H9 (cell line): ENCODE data around the gene GLIS2. TPM values are rescaled to one million over a fixed set of nuclear protein-coding genes. Genes with fewer than 3 reads are reported as not detected.
A peak's percentile ranks its signal among the peaks of the same experiment; 100 is the strongest.
"Not testable (repeated sequence)": the region's sequence is repeated elsewhere in the genome, so short reads cannot be mapped to it uniquely, and the experiment has no call there.

Experiments
- DNase-seq: peaks from one replicate; pipeline ENCODE4 v3.0.0-alpha.2; 2017
- H2AFZ ChIP-seq: one replicate; pipeline ENCODE4 v1.6.1; 2013; ENCODE audit warnings: mild to moderate bottlenecking, low read length, control low read depth, moderate library complexity
- H2AK5ac ChIP-seq: 2 replicates; pipeline ENCODE4 v1.6.1; 2013; ENCODE audit warnings: low read length, control low read depth, mixed read lengths; ENCODE audit not compliant: insufficient read length
- H2BK120ac ChIP-seq: one replicate; pipeline ENCODE4 v1.6.1; 2013; ENCODE audit warnings: low read depth, mild to moderate bottlenecking, low read length, control low read depth, inconsistent platforms; ENCODE audit not compliant: poor library complexity, severe bottlenecking
- H2BK12ac ChIP-seq: 2 replicates; pipeline ENCODE4 v1.6.1; 2013; ENCODE audit warnings: low read length, control low read depth, mixed read lengths, low read depth; ENCODE audit not compliant: insufficient read length
- H2BK15ac ChIP-seq: 2 replicates; pipeline ENCODE4 v1.6.1; 2013; ENCODE audit warnings: low read depth, low read length, control low read depth
- H2BK20ac ChIP-seq: one replicate; pipeline ENCODE4 v1.6.1; 2013; ENCODE audit warnings: low read depth, mild to moderate bottlenecking, low read length, control low read depth, inconsistent platforms; ENCODE audit not compliant: poor library complexity, severe bottlenecking
- H2BK5ac ChIP-seq: 2 replicates; pipeline ENCODE4 v1.6.1; 2013; ENCODE audit warnings: low read length, control low read depth, mixed read lengths; ENCODE audit not compliant: insufficient read length
- H3K14ac ChIP-seq: 2 replicates; pipeline ENCODE4 v1.6.1; 2013; ENCODE audit warnings: low read length, control low read depth; ENCODE audit not compliant: insufficient read depth
- H3K18ac ChIP-seq: 2 replicates; pipeline ENCODE4 v1.6.1; 2013; ENCODE audit warnings: low read depth, mild to moderate bottlenecking, mixed read lengths, low read length, control low read depth; ENCODE audit not compliant: insufficient read length
- H3K23ac ChIP-seq: 2 replicates; pipeline ENCODE4 v1.6.1; 2013; ENCODE audit warnings: low read length, control low read depth, mixed read lengths, low read depth; ENCODE audit not compliant: insufficient read length
- H3K23me2 ChIP-seq: 2 replicates; pipeline ENCODE4 v1.6.1; 2013; ENCODE audit warnings: low read depth, mild to moderate bottlenecking, mixed read lengths, low read length, control low read depth; ENCODE audit not compliant: insufficient read length, poor library complexity, severe bottlenecking
- H3K27ac ChIP-seq: 2 replicates; pipeline ENCODE4 v1.5.1; 2013; ENCODE audit warnings: low read length, control low read depth, mixed read lengths, low read depth; ENCODE audit not compliant: insufficient read length
- H3K27me3 ChIP-seq: 2 replicates; pipeline ENCODE4 v1.6.1; 2013; ENCODE audit warnings: low read length, control low read depth, inconsistent platforms; ENCODE audit not compliant: insufficient read depth
- H3K4ac ChIP-seq: 2 replicates; pipeline ENCODE4 v1.6.1; 2013; ENCODE audit warnings: low read depth, mild to moderate bottlenecking, control low read depth, inconsistent platforms, low read length, moderate library complexity
- H3K4me1 ChIP-seq: 2 replicates; pipeline ENCODE4 v1.6.1; 2013; ENCODE audit warnings: low read length, control low read depth, inconsistent platforms; ENCODE audit not compliant: insufficient read depth
- H3K4me2 ChIP-seq: 2 replicates; pipeline ENCODE4 v1.6.1; 2013; ENCODE audit warnings: low read length, control low read depth, mixed read lengths; ENCODE audit not compliant: insufficient read length, insufficient read depth
- H3K56ac ChIP-seq: 2 replicates; pipeline ENCODE4 v1.6.1; 2013; ENCODE audit warnings: low read depth, mild to moderate bottlenecking, mixed read lengths, low read length, control low read depth; ENCODE audit not compliant: insufficient read length
- H3K79me1 ChIP-seq: 2 replicates; pipeline ENCODE4 v1.6.1; 2013; ENCODE audit warnings: low read depth, mild to moderate bottlenecking, moderate library complexity, low read length, control low read depth, inconsistent platforms; ENCODE audit not compliant: insufficient read depth, poor library complexity, severe bottlenecking
- H3K79me2 ChIP-seq: 2 replicates; pipeline ENCODE4 v1.6.1; 2013; ENCODE audit warnings: low read length, control low read depth, inconsistent platforms; ENCODE audit not compliant: insufficient read depth
- H3K9ac ChIP-seq: 2 replicates; pipeline ENCODE4 v1.6.1; 2013; ENCODE audit warnings: low read length, control low read depth, mixed read lengths; ENCODE audit not compliant: insufficient read length; ENCODE audit errors: extremely low read depth
- H3K9me3 ChIP-seq: one replicate; pipeline ENCODE4 v1.6.1; 2013; ENCODE audit warnings: low read depth, low read length, inconsistent platforms; ENCODE audit not compliant: control insufficient read depth
- H3T11ph ChIP-seq: one replicate; pipeline ENCODE4 v1.6.1; 2013; ENCODE audit warnings: mild to moderate bottlenecking, low read length, control low read depth, inconsistent platforms
- H4K20me1 ChIP-seq: one replicate; pipeline ENCODE4 v1.6.1; 2013; ENCODE audit not compliant: control insufficient read depth, insufficient read length, insufficient read depth
- H4K5ac ChIP-seq: 2 replicates; pipeline ENCODE4 v1.6.1; 2013; ENCODE audit warnings: low read depth, mild to moderate bottlenecking, mixed read lengths, low read length, control low read depth; ENCODE audit not compliant: insufficient read length
- H4K8ac ChIP-seq: replicated peaks from 2 replicates; pipeline ENCODE4 v1.6.1; 2013; ENCODE audit warnings: low read length, control low read depth, mixed read lengths, low read depth; ENCODE audit not compliant: insufficient read length
- H4K91ac ChIP-seq: 2 replicates; pipeline ENCODE4 v1.6.1; 2013; ENCODE audit warnings: low read depth, mild to moderate bottlenecking, moderate library complexity, mixed read lengths, low read length, control low read depth; ENCODE audit not compliant: insufficient read length
- H3K27ac Mint-ChIP-seq, 3 experiments: 2 replicates in 2 of 3; 3 replicates in 1 of 3; pipeline ENCODE4 v1.8.0; 2020 to 2021; ENCODE audit warnings: mixed read lengths in 3 of 3, mild to moderate bottlenecking in 1 of 3, moderate library complexity in 1 of 3
- H3K27me3 Mint-ChIP-seq: 2 replicates; pipeline ENCODE4 v1.8.0; 2021; ENCODE audit warnings: low read depth, mild to moderate bottlenecking, moderate library complexity, mixed read lengths
- H3K36me3 Mint-ChIP-seq, 3 experiments: 2 replicates in 2 of 3; 3 replicates in 1 of 3; pipeline ENCODE4 v1.8.0; 2020 to 2021; ENCODE audit warnings: low read depth in 3 of 3, mixed read lengths in 3 of 3; ENCODE audit not compliant: insufficient read depth in 1 of 3
- H3K4me1 Mint-ChIP-seq, 2 experiments: 2 replicates each; pipeline ENCODE4 v1.8.0; 2020; ENCODE audit warnings: mixed read lengths in 2 of 2
- H3K4me3 Mint-ChIP-seq, 2 experiments: 2 replicates in 1 of 2; 3 replicates in 1 of 2; pipeline ENCODE4 v1.8.0; 2020 to 2021; ENCODE audit warnings: mild to moderate bottlenecking in 2 of 2, mixed read lengths in 2 of 2, moderate library complexity in 1 of 2
- H3K9me3 Mint-ChIP-seq, 2 experiments: 2 replicates in 1 of 2; 3 replicates in 1 of 2; pipeline ENCODE4 v1.8.0; 2020; ENCODE audit warnings: mild to moderate bottlenecking in 2 of 2, mixed read lengths in 2 of 2, moderate library complexity in 1 of 2
- CTCF ChIP-seq: fragments of 200-600 bp; sonication (generic); conservative IDR thresholded peaks from 3 replicates; pipeline ENCODE4 v1.8.0; 2021; ENCODE audit warnings: antibody characterized with exemption, mild to moderate bottlenecking
- WGBS: extraction: QIAGEN DNeasy Blood & Tissue Kit; methylation state at CpG from one replicate; pipeline ENCODE4 v1.1.7; 2013; ENCODE audit warnings: missing lambda C conversion rate, low lambda C conversion rate, mixed read lengths; ENCODE audit not compliant: insufficient read length; ENCODE audit errors: extremely low coverage; 5-methylcytosine and 5-hydroxymethylcytosine counted together
- total RNA-seq: library from RNA; stranded (reverse); gene quantifications from 2 replicates; pipeline ENCODE4 v1.2.1, GENCODE V29; 2021

Gene GLIS2
- total RNA-seq, 1 experiment from 2014 or later, result 14.3 TPM

GRCh38 chr16:4342866-4343744, 27.2 kb downstream of the GLIS2 start:
- H2BK5ac ChIP-seq, result no peak overlapping the region
- H4K91ac ChIP-seq, result no peak overlapping the region
- no peaks in the 10 kb centered on the region for H3K27me3 ChIP-seq
- Mint-ChIP-seq H3K4me1 (no peaks in the 10 kb centered on the region), H3K27me3 (peaks cover 4% of the 10 kb centered on the region), H3K9me3 (peaks cover 18% of the 10 kb centered on the region in 2 experiments), H3K27ac (no peak overlapping the region; a peak in 1 of 7 replicates), H3K4me3 (no peak overlapping the region), H3K36me3 (peaks cover 28 to 44% (median 30%) of the 10 kb centered on the region in 3 experiments)
- no peak overlapping the region for H3K27ac ChIP-seq
- no peak overlapping the region for H3K4ac ChIP-seq
- no peaks in the 10 kb centered on the region for H3K9me3 ChIP-seq
- H2BK12ac ChIP-seq, result no peak overlapping the region
- H4K20me1 ChIP-seq, result no peaks in the 10 kb centered on the region
- no peaks in the 10 kb centered on the region for H3K23me2 ChIP-seq
- H2BK120ac ChIP-seq, result no peak overlapping the region
- H3K14ac ChIP-seq, result no peak overlapping the region
- no peak overlapping the region for H2BK20ac ChIP-seq
- H3K23ac ChIP-seq, result no peak overlapping the region
- H3K9ac ChIP-seq, result no peak overlapping the region
- peaks cover 3% of the 10 kb centered on the region; the same call in 1 of the 2 replicates for H3K79me2 ChIP-seq
- no peaks in the 10 kb centered on the region for H3K79me1 ChIP-seq
- H4K5ac ChIP-seq, result no peak overlapping the region
- no peak for DNase-seq
- H4K8ac ChIP-seq, result no peak overlapping the region
- no peak overlapping the region for H2BK15ac ChIP-seq
- H3T11ph ChIP-seq, result no peak overlapping the region
- H3K4me1 ChIP-seq, result no peaks in the 10 kb centered on the region
- no peak overlapping the region for H3K18ac ChIP-seq
- TF ChIP-seq CTCF, result no peak
- no CpG with 5 or more reads among the region's 21 CpGs for WGBS
- H2AFZ ChIP-seq, result no peak overlapping the region
- no peak overlapping the region for H3K4me2 ChIP-seq
- H3K56ac ChIP-seq, result no peak overlapping the region
- no peak overlapping the region for H2AK5ac ChIP-seq

GRCh38 chr16:4344300-4344982, 28.6 kb downstream of the GLIS2 start:
- H3K9me3 Mint-ChIP-seq, result peaks cover 18% of the 10 kb centered on the region in 2 experiments
- 82% methylated on average over 1 of the region's 10 CpGs for WGBS

More at GRCh38 chr16:4344300-4344982, 28.6 kb downstream of the GLIS2 start:
- not testable (repeated sequence) for H2BK20ac ChIP-seq, H3K23me2 ChIP-seq, H3K9ac ChIP-seq, H3K18ac ChIP-seq, H3T11ph ChIP-seq, H3K27me3 ChIP-seq, H2AK5ac ChIP-seq, H3K4me1 ChIP-seq, H3K9me3 ChIP-seq, H4K8ac ChIP-seq, H4K91ac ChIP-seq, H2AFZ ChIP-seq, H3K4ac ChIP-seq, H4K20me1 ChIP-seq, H2BK15ac ChIP-seq, H3K4me3 Mint-ChIP-seq, H2BK120ac ChIP-seq, DNase-seq, H3K27ac ChIP-seq, H3K79me2 ChIP-seq, H3K4me2 ChIP-seq, H3K4me1 Mint-ChIP-seq, H3K56ac ChIP-seq, H3K27me3 Mint-ChIP-seq, H2BK5ac ChIP-seq, H3K14ac ChIP-seq, H2BK12ac ChIP-seq, H3K23ac ChIP-seq, H4K5ac ChIP-seq, H3K79me1 ChIP-seq
- peak overlapping the region in 1 of 3 experiments; percentile 55; a peak in 2 of 7 replicates for H3K27ac Mint-ChIP-seq
- H3K36me3 Mint-ChIP-seq, result peaks cover 30 to 44% (median 33%) of the 10 kb centered on the region in 3 experiments
